Heart left ventricle (tissue), 16 donors: ENCODE data around the gene TAF10. TPM values are rescaled to one million over a fixed set of nuclear protein-coding genes. Genes with fewer than 3 reads are reported as not detected.

Source experiments
- ATAC-seq, 4 donors: fragments of 200-7000 bp; cut with Tn5 transposase; one replicate each; pipeline ENCODE4 v1.9.1; 2020 to 2022; ENCODE audit warnings: moderate library complexity in 4 of 4, mild to moderate bottlenecking in 3 of 4, moderate number of reproducible peaks in 1 of 4
- DNase-seq, 5 donors: peaks; one replicate each; pipeline ENCODE4 v3.0.0-alpha.2; 2020
- H3K27ac ChIP-seq, 12 donors: fragments of 200-600 bp; sonication (generic) in 4 of 12; one replicate each; pipeline versions ENCODE4 v1.5.0 to v1.8.0; 2016 to 2022; ENCODE audit warnings: mild to moderate bottlenecking in 2 of 12
- H3K27me3 ChIP-seq, 9 donors: fragments of 200-600 bp; sonication (generic) in 2 of 9; one replicate each; pipeline versions ENCODE4 v1.5.1 to v1.8.0; 2016 to 2022; ENCODE audit warnings: mild to moderate bottlenecking in 3 of 9
- H3K36me3 ChIP-seq, 9 donors: fragments of 200-600 bp; sonication (generic) in 2 of 9; one replicate each; pipeline versions ENCODE4 v1.5.0 to v1.8.0; 2018 to 2022; ENCODE audit warnings: mild to moderate bottlenecking in 2 of 9
- H3K4me1 ChIP-seq, 12 donors: fragments of 200-600 bp; sonication (generic) in 4 of 12; one replicate each; pipeline versions ENCODE4 v1.5.0 to v1.8.0; 2016 to 2022; ENCODE audit warnings: mild to moderate bottlenecking in 3 of 12
- H3K4me3 ChIP-seq, 12 donors: fragments of 200-600 bp; sonication (generic) in 4 of 12; one replicate each; pipeline versions ENCODE4 v1.5.0 to v1.8.0; 2017 to 2022; ENCODE audit warnings: mild to moderate bottlenecking in 9 of 12, moderate library complexity in 4 of 12
- H3K9me3 ChIP-seq, 12 donors: fragments of 200-600 bp; sonication (generic) in 4 of 12; one replicate each; pipeline versions ENCODE4 v1.5.0 to v1.8.0; 2016 to 2022; ENCODE audit warnings: mild to moderate bottlenecking in 1 of 12
- POLR2A ChIP-seq, 2 donors: fragments of 450-650 bp; IDR thresholded peaks; one replicate each; pipeline ENCODE4 v1.6.1; 2017; ENCODE audit warnings: antibody characterized with exemption in 2 of 2, mild to moderate bottlenecking in 2 of 2, moderate library complexity in 2 of 2
- WGBS, 4 donors: extraction: QIAGEN DNeasy Blood & Tissue Kit in 2 of 4; methylation state at CpG; one replicate each; pipeline versions ENCODE4 v1.1.5 to v1.1.7; 2013 to 2018; 5-methylcytosine and 5-hydroxymethylcytosine counted together
- intact Hi-C, 10 donors: fragments of 100-400 bp; cut with DNase I; formaldehyde crosslinking; loops; one replicate each; pipeline versions ENCODE4 v1.11.1 to v1.14.2; 2022
- polyA plus RNA-seq, 2 donors: library from polyadenylated mRNA; stranded (reverse); fragments of 200-250 nt; gene quantifications; one replicate each; pipeline ENCODE4 v1.2.3, GENCODE V29; 2013
- total RNA-seq, 9 donors: library from RNA; depleted of rRNA in 2 of 9; stranded (reverse); fragments of >200 nt in 2 of 9; fragmentation: NEBNext Ultra II Directional in 3 of 9; extraction: Animal tissue kit (Norgen Biotek cat#: 25700) in 3 of 9; gene quantifications; one replicate each; pipeline versions ENCODE4 v1.1.0 to v1.2.4, GENCODE V29; 2016 to 2023
- TF ChIP-seq, protein P1 (sequence below), 12 donors: fragments of 200-600 bp; sonication (generic) in 4 of 12; IDR thresholded peaks; one replicate each; pipeline versions ENCODE4 v1.5.0 to v1.8.0; 2018 to 2022; ENCODE audit warnings: antibody characterized with exemption in 12 of 12, mild to moderate bottlenecking in 5 of 12
- donor health status: ischemic (EF 13 %, LVEDD 7.1; RV severe dilation, severe dysfunction).
- donor health status: healthy with polysubstance abuse.
- donor health status: DM: no; HTN: yes; CAD: no.
- donor health status: DM: no; HTN: no; CAD: no.
- donor health status: ischemic (EF 25% LVEDD 6.9; RV normal size, moderate dysfunction).
- donor health status: ischemic (EF 25% LVEDD 5.7; RV mildly dilated, moderate dysfunction).
- donor health status: healthy.
- donor health status: DM: yes; HTN: yes; CAD: no.
- donor health status: ischemic (EF 35%, LVEDD 5.7; RV mildly dilated, moderate dysfunction).
- donor health status: nonischemic (EF 11% LVEDD 7.7; RV severe dilation, severe dysfunction).
- donor health status: DM: yes; HTN: yes; CAD: no.
- donor health status: PGD.
- donor health status: ischemic (EF 29% LVEDD 5.4; RV normal size, mild dysfunction).
- donor health status: nonischemic (EF 23%, LVEDD 6.1; RV moderate dilation, normal function).

Gene TAF10
- total and polyA plus RNA-seq, 11 donors = 42.3 to 155 (median 99.0) TPM

GRCh38 chr11:6617315-6617781 is 5.3 kb upstream of the TAF10 start:
- ATAC-seq (no peak), DNase-seq (no peak)
- WGBS, 4 donors = 86 to 100% (median 89%) methylated on average over 2 to 5 of the region's 5 CpGs
- H3K36me3 ChIP-seq = peaks cover 0 to 42% (median 29%) of the 10 kb centered on the region in 9 donors
- peaks cover 0 to 63% (median 28%) of the 10 kb centered on the region in 12 donors for H3K4me1 ChIP-seq
- intact Hi-C loops = loop anchor here in 1 of 10 donors (5.0 kb wide), 1 partner anchor 65 kb away; the partner anchor contains the start of gene MRPL17
- H3K27ac ChIP-seq = peak overlapping the region in 2 of 12 donors; percentile 83 to 94
- H3K9me3 ChIP-seq = no peaks in the 10 kb centered on the region
- no peaks in the 10 kb centered on the region for H3K27me3 ChIP-seq
- TF ChIP-seq, protein P1, sequence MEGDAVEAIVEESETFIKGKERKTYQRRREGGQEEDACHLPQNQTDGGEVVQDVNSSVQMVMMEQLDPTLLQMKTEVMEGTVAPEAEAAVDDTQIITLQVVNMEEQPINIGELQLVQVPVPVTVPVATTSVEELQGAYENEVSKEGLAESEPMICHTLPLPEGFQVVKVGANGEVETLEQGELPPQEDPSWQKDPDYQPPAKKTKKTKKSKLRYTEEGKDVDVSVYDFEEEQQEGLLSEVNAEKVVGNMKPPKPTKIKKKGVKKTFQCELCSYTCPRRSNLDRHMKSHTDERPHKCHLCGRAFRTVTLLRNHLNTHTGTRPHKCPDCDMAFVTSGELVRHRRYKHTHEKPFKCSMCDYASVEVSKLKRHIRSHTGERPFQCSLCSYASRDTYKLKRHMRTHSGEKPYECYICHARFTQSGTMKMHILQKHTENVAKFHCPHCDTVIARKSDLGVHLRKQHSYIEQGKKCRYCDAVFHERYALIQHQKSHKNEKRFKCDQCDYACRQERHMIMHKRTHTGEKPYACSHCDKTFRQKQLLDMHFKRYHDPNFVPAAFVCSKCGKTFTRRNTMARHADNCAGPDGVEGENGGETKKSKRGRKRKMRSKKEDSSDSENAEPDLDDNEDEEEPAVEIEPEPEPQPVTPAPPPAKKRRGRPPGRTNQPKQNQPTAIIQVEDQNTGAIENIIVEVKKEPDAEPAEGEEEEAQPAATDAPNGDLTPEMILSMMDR (IDR thresholded peaks at IDR 0.05) = no peak
- no peak for TF ChIP-seq POLR2A (IDR thresholded peaks at IDR 0.05)
- peak overlapping the region in 5 of 12 donors; percentile 67 to 80 (median 75) for H3K4me3 ChIP-seq

- WGBS, 4 donors = 88 to 96% (median 92%) methylated on average over 14 of the region's 14 CpGs
- H3K27me3 ChIP-seq = no peaks in the 10 kb centered on the region
- H3K9me3 ChIP-seq = no peaks in the 10 kb centered on the region
- peak overlapping the region in 1 of 12 donors; percentile 83 for H3K27ac ChIP-seq
- ATAC-seq (no peak), DNase-seq (no peak)
- TF ChIP-seq, protein P1 (IDR thresholded peaks at IDR 0.05) = no peak
- no peak for TF ChIP-seq POLR2A (IDR thresholded peaks at IDR 0.05)
- peaks cover 0 to 64% (median 28%) of the 10 kb centered on the region in 12 donors for H3K4me1 ChIP-seq
- H3K4me3 ChIP-seq = no peak overlapping the region
- H3K36me3 ChIP-seq = peaks cover 0 to 42% (median 29%) of the 10 kb centered on the region in 9 donors
- intact Hi-C loops = loop anchor here in 1 of 10 donors (5.0 kb wide), 1 partner anchor 66 kb away; the partner anchor contains the start of gene MRPL17
Observed at GRCh38 chr11:6616596-6617250, 4.7 kb upstream of the TAF10 start.

- WGBS, 4 donors = 94 to 97% (median 95%) methylated on average over 9 of the region's 9 CpGs
- intact Hi-C loops = loop anchor here in 1 of 10 donors (5.0 kb wide), 1 partner anchor 66 kb away; the partner anchor contains the start of gene MRPL17
- no peaks in the 10 kb centered on the region for H3K27me3 ChIP-seq
- no peak for DNase-seq
- no peak overlapping the region for H3K4me3 ChIP-seq
- H3K4me1 ChIP-seq = peaks cover 0 to 66% (median 33%) of the 10 kb centered on the region in 12 donors
- TF ChIP-seq, protein P1 (IDR thresholded peaks at IDR 0.05) = no peak
- TF ChIP-seq POLR2A (IDR thresholded peaks at IDR 0.05) = no peak
- no peaks in the 10 kb centered on the region for H3K9me3 ChIP-seq
- H3K27ac ChIP-seq = peak overlapping the region in 1 of 12 donors; percentile 98
- H3K36me3 ChIP-seq = peaks cover 0 to 47% (median 33%) of the 10 kb centered on the region in 9 donors
- no peak for ATAC-seq
Observed at GRCh38 chr11:6615882-6616585, 4.0 kb upstream of the TAF10 start.

GRCh38 chr11:6615046-6615445 is 3.0 kb upstream of the TAF10 start:
- Histone ChIP-seq H3K36me3 (peaks cover 0 to 57% (median 43%) of the 10 kb centered on the region in 9 donors), H3K4me1 (peaks cover 0 to 66% (median 40%) of the 10 kb centered on the region in 12 donors), H3K27me3 (no peaks in the 10 kb centered on the region), H3K27ac (peak overlapping the region in 1 of 12 donors; percentile 98), H3K4me3 (no peak overlapping the region), H3K9me3 (no peaks in the 10 kb centered on the region)
- ATAC-seq (no peak), DNase-seq (no peak)
- 94 to 100% (median 97%) methylated on average over 5 of the region's 5 CpGs for WGBS, 4 donors
- TF ChIP-seq POLR2A (IDR thresholded peaks at IDR 0.05) = no peak
- TF ChIP-seq, protein P1 (IDR thresholded peaks at IDR 0.05) = no peak
- intact Hi-C loops = loop anchor here in 1 of 10 donors (5.0 kb wide), 1 partner anchor 67 kb away; the partner anchor contains the start of gene MRPL17
